Left lung (tissue), 10 donors: ENCODE data around the gene CLP1. TPM values are rescaled to one million over a fixed set of nuclear protein-coding genes. Genes with fewer than 3 reads are reported as not detected.

Experiments used
- ATAC-seq: fragments of 200-7000 bp; cut with Tn5 transposase; one replicate; pipeline ENCODE4 v1.9.1; 2020; ENCODE audit warnings: moderate library complexity
- DNase-seq, 4 donors: peaks; one replicate each; pipeline ENCODE4 v3.0.0-alpha.2; 2013 to 2020
- H3K27ac ChIP-seq, 2 donors: fragments of 200-600 bp; sonication (generic) in 1 of 2; one replicate each; pipeline versions ENCODE4 v1.5.0 to v1.8.0; 2020 to 2021
- H3K27me3 ChIP-seq, 2 donors: fragments of 200-600 bp; sonication (generic) in 1 of 2; one replicate each; pipeline versions ENCODE4 v1.5.0 to v1.8.0; 2020 to 2021
- H3K36me3 ChIP-seq, 2 donors: fragments of 200-600 bp; sonication (generic) in 1 of 2; one replicate each; pipeline versions ENCODE4 v1.5.0 to v1.8.0; 2020 to 2021
- H3K4me1 ChIP-seq, 2 donors: fragments of 200-600 bp; one replicate each; pipeline ENCODE4 v1.8.0; 2021
- H3K4me3 ChIP-seq, 2 donors: fragments of 200-600 bp; sonication (generic) in 1 of 2; one replicate each; pipeline versions ENCODE4 v1.5.0 to v1.8.0; 2020 to 2021; ENCODE audit warnings: mild to moderate bottlenecking in 1 of 2
- H3K9me3 ChIP-seq, 2 donors: fragments of 200-600 bp; sonication (generic) in 1 of 2; one replicate each; pipeline versions ENCODE4 v1.5.0 to v1.8.0; 2020 to 2021
- intact Hi-C, 2 donors: fragments of 100-400 bp; cut with DNase I; formaldehyde crosslinking; loops; one replicate each; pipeline versions ENCODE4 v1.11.2 to v1.14.2; 2022
- polyA plus RNA-seq, 6 donors: library from polyadenylated mRNA; unstranded; fragments of 120-200 nt; gene quantifications; one replicate each; pipeline ENCODE4 v1.2.1, GENCODE V29; 2013; ENCODE audit not compliant: insufficient read length in 6 of 6
- total RNA-seq, 2 donors: library from RNA; stranded (reverse); fragmentation: NEBNext Ultra II Directional; extraction: Animal tissue kit (Norgen Biotek cat#: 25700); gene quantifications; one replicate each; pipeline ENCODE4 v1.2.1, GENCODE V29; 2021
- TF ChIP-seq, protein P1 (sequence below), 2 donors: fragments of 200-600 bp; sonication (generic) in 1 of 2; IDR thresholded peaks; one replicate each; pipeline versions ENCODE4 v1.5.0 to v1.8.0; 2021; ENCODE audit warnings: antibody characterized with exemption in 2 of 2
- donor health status: DM: no; HTN: yes; CAD: no.
- donor health status: DM: no; HTN: no; CAD: no.

The CLP1 gene
- total and polyA plus RNA-seq, 8 donors: 10.1 to 14.3 (median 13.1) TPM

GRCh38 chr11:57634311-57634710 lies 23.3 kb upstream of the CLP1 start:
- TF ChIP-seq, protein P1, sequence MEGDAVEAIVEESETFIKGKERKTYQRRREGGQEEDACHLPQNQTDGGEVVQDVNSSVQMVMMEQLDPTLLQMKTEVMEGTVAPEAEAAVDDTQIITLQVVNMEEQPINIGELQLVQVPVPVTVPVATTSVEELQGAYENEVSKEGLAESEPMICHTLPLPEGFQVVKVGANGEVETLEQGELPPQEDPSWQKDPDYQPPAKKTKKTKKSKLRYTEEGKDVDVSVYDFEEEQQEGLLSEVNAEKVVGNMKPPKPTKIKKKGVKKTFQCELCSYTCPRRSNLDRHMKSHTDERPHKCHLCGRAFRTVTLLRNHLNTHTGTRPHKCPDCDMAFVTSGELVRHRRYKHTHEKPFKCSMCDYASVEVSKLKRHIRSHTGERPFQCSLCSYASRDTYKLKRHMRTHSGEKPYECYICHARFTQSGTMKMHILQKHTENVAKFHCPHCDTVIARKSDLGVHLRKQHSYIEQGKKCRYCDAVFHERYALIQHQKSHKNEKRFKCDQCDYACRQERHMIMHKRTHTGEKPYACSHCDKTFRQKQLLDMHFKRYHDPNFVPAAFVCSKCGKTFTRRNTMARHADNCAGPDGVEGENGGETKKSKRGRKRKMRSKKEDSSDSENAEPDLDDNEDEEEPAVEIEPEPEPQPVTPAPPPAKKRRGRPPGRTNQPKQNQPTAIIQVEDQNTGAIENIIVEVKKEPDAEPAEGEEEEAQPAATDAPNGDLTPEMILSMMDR (IDR thresholded peaks at IDR 0.05): no peak
- H3K9me3 ChIP-seq: no peaks in the 10 kb centered on the region
- no peak overlapping the region for H3K4me3 ChIP-seq
- ATAC-seq (no peak), DNase-seq (no peak)
- intact Hi-C loops: no loop called here
- no peaks in the 10 kb centered on the region for H3K36me3 ChIP-seq
- H3K27ac ChIP-seq: no peak overlapping the region
- peaks cover 8 to 16% of the 10 kb centered on the region in 2 donors for H3K4me1 ChIP-seq
- peaks cover 0 to 27% of the 10 kb centered on the region in 2 donors for H3K27me3 ChIP-seq

DNA sequence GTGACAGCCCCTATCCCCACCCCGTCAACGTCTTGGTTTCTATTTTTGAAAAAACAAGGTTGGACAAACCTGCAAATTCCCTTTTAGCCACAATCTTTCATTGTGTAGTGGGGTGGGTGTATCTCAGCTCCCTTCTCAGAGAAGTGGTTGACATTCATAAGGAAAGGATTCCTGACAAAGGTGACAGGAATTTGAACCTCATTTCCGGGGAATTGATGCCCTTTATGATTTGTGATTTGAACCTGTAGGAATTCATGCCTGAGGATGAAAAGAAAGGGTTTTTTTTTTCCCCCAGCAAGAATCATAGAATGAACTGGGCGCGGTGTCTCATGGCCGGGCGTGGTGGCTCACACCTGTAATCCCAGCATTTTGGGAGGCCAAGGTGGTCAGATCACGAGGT lies 22.3 kb upstream of the CLP1 start:
- no peak for ATAC-seq
- H3K27ac ChIP-seq: no peak overlapping the region
- no peak for DNase-seq
- peaks cover 11 to 25% of the 10 kb centered on the region in 2 donors for H3K4me1 ChIP-seq
- no peaks in the 10 kb centered on the region for H3K9me3 ChIP-seq
- no peaks in the 10 kb centered on the region for H3K36me3 ChIP-seq
- TF ChIP-seq, protein P1 (IDR thresholded peaks at IDR 0.05): no peak
- no peak overlapping the region for H3K4me3 ChIP-seq
- peaks cover 0 to 36% of the 10 kb centered on the region in 2 donors for H3K27me3 ChIP-seq
- intact Hi-C loops: no loop called here

DNA sequence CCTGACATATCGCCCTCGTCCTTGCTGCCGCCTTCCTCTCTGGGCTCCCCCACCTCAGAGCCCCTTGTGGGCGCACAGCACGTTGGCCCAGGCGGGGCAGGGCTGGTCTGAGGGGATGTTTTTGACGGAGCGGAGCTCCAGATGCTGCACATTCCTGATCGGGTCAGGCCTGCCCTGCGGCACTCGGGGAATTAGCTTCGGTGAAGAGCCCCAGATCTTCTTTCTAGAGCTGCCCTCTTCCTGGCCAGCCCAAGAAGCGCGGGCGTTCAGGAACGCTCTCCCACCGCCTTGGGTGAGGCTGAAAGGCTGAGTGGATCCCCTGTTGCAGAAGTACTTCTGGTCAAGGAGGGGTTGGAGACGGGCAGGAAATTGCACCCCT lies 19.9 kb upstream of the CLP1 start:
- H3K4me3 ChIP-seq: peak overlapping the region; percentile 62 to 65
- H3K4me1 ChIP-seq: peaks cover 17 to 35% of the 10 kb centered on the region in 2 donors
- peak; percentile 25 for ATAC-seq
- H3K27ac ChIP-seq: peak overlapping the region in 1 of 2 donors; percentile 79
- no peaks in the 10 kb centered on the region for H3K9me3 ChIP-seq
- peaks cover 0 to 36% of the 10 kb centered on the region in 2 donors for H3K27me3 ChIP-seq
- TF ChIP-seq, protein P1 (IDR thresholded peaks at IDR 0.05): no peak
- no peak for DNase-seq
- intact Hi-C loops: no loop called here
- H3K36me3 ChIP-seq: no peaks in the 10 kb centered on the region

DNA sequence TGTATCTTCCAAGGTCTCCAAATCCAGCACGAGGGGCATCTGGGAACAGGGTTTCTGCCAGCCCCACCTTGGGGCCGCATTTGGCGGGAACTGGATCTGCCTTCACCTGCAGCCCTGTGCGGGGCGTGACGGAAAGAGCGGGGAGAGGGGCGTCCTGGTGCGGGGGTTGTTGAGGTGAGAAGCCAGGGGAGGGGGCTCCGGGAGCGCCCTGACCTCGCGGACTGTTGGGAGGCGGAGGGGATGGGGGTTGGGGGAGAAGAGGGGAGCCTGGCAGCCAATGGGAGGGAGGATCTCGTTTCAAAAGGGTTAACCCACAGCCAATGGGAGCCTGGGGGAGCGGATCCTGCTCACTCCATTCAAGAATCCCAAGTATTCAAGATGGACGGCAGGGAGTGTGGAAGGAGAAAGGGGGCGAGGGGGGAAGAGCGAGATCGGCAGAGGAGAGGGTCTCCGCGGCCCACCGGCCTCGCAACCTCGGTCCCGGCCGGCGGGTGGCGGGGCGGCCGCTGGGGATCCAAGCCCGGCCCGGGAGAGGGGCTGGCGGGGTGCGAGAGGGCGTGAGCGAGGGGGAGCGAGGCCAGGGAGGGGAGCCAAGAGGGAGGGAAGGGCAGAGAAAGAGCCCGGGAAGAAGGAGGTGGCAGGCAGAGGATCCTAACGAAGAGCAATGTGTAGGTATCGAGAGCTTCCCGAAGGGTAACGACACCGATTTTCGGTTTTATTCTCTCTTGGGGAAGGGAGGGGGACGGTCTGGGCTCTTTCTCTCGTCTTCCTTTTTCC lies 19.4 kb upstream of the CLP1 start:
- Histone ChIP-seq H3K9me3 (no peaks in the 10 kb centered on the region), H3K27ac (peak overlapping the region; percentile 76 to 79), H3K27me3 (peaks cover 0 to 36% of the 10 kb centered on the region in 2 donors), H3K4me3 (peak overlapping the region; percentile 62 to 65), H3K36me3 (no peaks in the 10 kb centered on the region), H3K4me1 (peaks cover 17 to 35% of the 10 kb centered on the region in 2 donors)
- intact Hi-C loops: no loop called here
- DNase-seq: peak; percentile 75 to 94 (median 84)
- ATAC-seq: peak; percentile 92
- TF ChIP-seq, protein P1 (IDR thresholded peaks at IDR 0.05): no peak

GRCh38 chr11:57638811-57639320 lies 18.7 kb upstream of the CLP1 start:
- Histone ChIP-seq H3K27me3 (peaks cover 0 to 36% of the 10 kb centered on the region in 2 donors), H3K27ac (peak overlapping the region; percentile 76 to 79), H3K9me3 (no peaks in the 10 kb centered on the region), H3K4me1 (peaks cover 17 to 35% of the 10 kb centered on the region in 2 donors), H3K36me3 (no peaks in the 10 kb centered on the region), H3K4me3 (peak overlapping the region; percentile 62 to 65)
- ATAC-seq: peak; percentile 8
- TF ChIP-seq, protein P1 (IDR thresholded peaks at IDR 0.05): no peak
- intact Hi-C loops: no loop called here
- no peak for DNase-seq
